Dermis microvascular lymphatic vessel endothelial cell (primary cell): Measurements from ENCODE around the gene XXYLT1. TPM values are rescaled to one million over a fixed set of nuclear protein-coding genes. Genes with fewer than 3 reads are reported as not detected.
"Not testable (repeated sequence)": the region's sequence is repeated elsewhere in the genome, so short reads cannot be mapped to it uniquely, and the experiment has no call there.

Experiments used
- DNase-seq, 2 donors: peaks; one replicate each; pipeline versions ENCODE4 v3.0.0 to v3.0.0-alpha.2; 2010; ENCODE audit warnings: low read depth in 2 of 2
- total RNA-seq: library from RNA; depleted of rRNA; stranded (reverse); fragments of >200 nt; gene quantifications from 2 replicates; pipeline ENCODE4 v1.2.1, GENCODE V29; 2014

The XXYLT1 gene
- total RNA-seq, 1 donor from 2014 or later: 19.0 TPM

- DNase-seq: no peak
Measured at GRCh38 chr3:195048059-195048905, 222.7 kb downstream of the XXYLT1 start.

GRCh38 chr3:195047536-195047935 is 223.4 kb downstream of the XXYLT1 start:
- no peak for DNase-seq

- DNase-seq: no peak
Measured at GRCh38 chr3:195046441-195046840, 224.5 kb downstream of the XXYLT1 start.

GRCh38 chr3:195045481-195046210 is 225.3 kb downstream of the XXYLT1 start:
- DNase-seq: no peak

- DNase-seq: no peak
Measured at GRCh38 chr3:195044411-195044810, 226.5 kb downstream of the XXYLT1 start.

- no peak for DNase-seq
Measured at GRCh38 chr3:195043607-195044339, 227.2 kb downstream of the XXYLT1 start.

GRCh38 chr3:195042743-195043606 is 228.0 kb downstream of the XXYLT1 start:
- no peak for DNase-seq

GRCh38 chr3:195041871-195042742 is 228.9 kb downstream of the XXYLT1 start:
- no peak for DNase-seq

- DNase-seq: no peak
Measured at GRCh38 chr3:195040773-195041520, 230.0 kb downstream of the XXYLT1 start.

GRCh38 chr3:195040094-195040493 is 230.9 kb downstream of the XXYLT1 start:
- no peak for DNase-seq

GRCh38 chr3:195039180-195039843 is 231.6 kb downstream of the XXYLT1 start:
- DNase-seq: no peak

- no peak for DNase-seq
Measured at GRCh38 chr3:195038161-195038560, 232.8 kb downstream of the XXYLT1 start.

GRCh38 chr3:195037586-195037985 is 233.4 kb downstream of the XXYLT1 start:
- not testable (repeated sequence) for DNase-seq

GRCh38 chr3:195036974-195037373 is 234.0 kb downstream of the XXYLT1 start:
- no peak for DNase-seq

- no peak for DNase-seq
Measured at GRCh38 chr3:195036574-195036973, 234.4 kb downstream of the XXYLT1 start.

- DNase-seq: no peak
Measured at GRCh38 chr3:195036203-195036505, 234.8 kb downstream of the XXYLT1 start.

- no peak for DNase-seq
Measured at GRCh38 chr3:195035345-195036202, 235.4 kb downstream of the XXYLT1 start.

GRCh38 chr3:195034541-195034940 is 236.4 kb downstream of the XXYLT1 start:
- DNase-seq: no peak
